HEK293T (cell line): Measurements from ENCODE around the gene RBPMS2.

Source experiments
- CTCF ChIA-PET: fragments of 350-600 bp; formaldehyde crosslinking; extraction: SDS; loops from one replicate; lab custom pipeline; 2021; ENCODE audit warnings: antibody characterized with exemption, inconsistent platforms; lab: Yijun Ruan, JAX
- POLR2A ChIA-PET: fragments of 350-600 bp; formaldehyde crosslinking; extraction: SDS; loops from one replicate; lab custom pipeline; 2020; ENCODE audit warnings: antibody characterized with exemption, inconsistent platforms; lab: Yijun Ruan, JAX
- DNase-seq: peaks from one replicate; pipeline ENCODE4 v3.0.0; 2012; ENCODE audit warnings: mixed read lengths; ENCODE audit errors: extremely low spot score
- ARNT ChIP-seq: fragments of 450-650 bp; IDR thresholded peaks from 2 replicates; pipeline ENCODE4 v1.6.1; 2017; ENCODE audit warnings: mild to moderate bottlenecking
- BHLHE40 ChIP-seq: fragments of 450-650 bp; IDR thresholded peaks from 2 replicates; pipeline ENCODE4 v1.6.1; 2016; ENCODE audit warnings: mild to moderate bottlenecking, moderate library complexity, borderline replicate concordance
- CTBP1 ChIP-seq: fragments of 450-650 bp; IDR thresholded peaks from 2 replicates; pipeline ENCODE4 v1.6.1; 2016; ENCODE audit warnings: borderline replicate concordance
- ELF4 ChIP-seq: fragments of 450-650 bp; IDR thresholded peaks from 2 replicates; pipeline ENCODE4 v1.6.1; 2017; ENCODE audit warnings: antibody characterized with exemption
- FOXA1 ChIP-seq: fragments of 450-650 bp; IDR thresholded peaks from 2 replicates; pipeline ENCODE4 v1.6.1; 2016; ENCODE audit warnings: mild to moderate bottlenecking
- FOXK2 ChIP-seq: fragments of 450-650 bp; IDR thresholded peaks from 2 replicates; pipeline ENCODE4 v1.6.1; 2016; ENCODE audit warnings: mild to moderate bottlenecking
- FOXM1 ChIP-seq: fragments of 450-650 bp; IDR thresholded peaks from 2 replicates; pipeline ENCODE4 v1.6.1; 2017; ENCODE audit warnings: mild to moderate bottlenecking, borderline replicate concordance
- HDGF ChIP-seq: fragments of 450-650 bp; IDR thresholded peaks from 2 replicates; pipeline ENCODE4 v1.6.1; 2017; ENCODE audit warnings: antibody characterized with exemption, borderline replicate concordance
- L3MBTL2 ChIP-seq: fragments of 450-650 bp; conservative IDR thresholded peaks from 2 replicates; pipeline ENCODE4 v1.6.1; 2016; ENCODE audit warnings: mild to moderate bottlenecking
- LEF1 ChIP-seq: fragments of 450-650 bp; IDR thresholded peaks from 2 replicates; pipeline ENCODE4 v1.6.1; 2017; ENCODE audit warnings: mild to moderate bottlenecking, borderline replicate concordance
- NFRKB ChIP-seq: fragments of 450-650 bp; IDR thresholded peaks from 2 replicates; pipeline ENCODE4 v1.6.1; 2016; ENCODE audit warnings: mild to moderate bottlenecking, moderate library complexity
- PKNOX1 ChIP-seq: fragments of 450-650 bp; IDR thresholded peaks from 2 replicates; pipeline ENCODE4 v1.6.1; 2016
- SP1 ChIP-seq: fragments of 450-650 bp; IDR thresholded peaks from 2 replicates; pipeline ENCODE4 v1.6.1; 2017
- SUZ12 ChIP-seq: fragments of 450-650 bp; IDR thresholded peaks from 2 replicates; pipeline ENCODE4 v1.6.1; 2016; ENCODE audit warnings: mild to moderate bottlenecking
- TARDBP ChIP-seq: fragments of 450-650 bp; IDR thresholded peaks from 2 replicates; pipeline ENCODE4 v1.6.1; 2016
- ZNF384 ChIP-seq: fragments of 450-650 bp; IDR thresholded peaks from 2 replicates; pipeline ENCODE4 v1.6.1; 2016

RBPMS2 gene

GRCh38 chr15:64783796-64784195 is 8.4 kb upstream of the RBPMS2 start:
- ChIA-PET POLR2A (no interaction called here), CTCF (no interaction called here)
- DNase-seq: no peak
- no peak for TF ChIP-seq SP1
- TF ChIP-seq ARNT: no peak
- TF ChIP-seq TARDBP: no peak
- no peak for TF ChIP-seq CTBP1
- no peak for TF ChIP-seq ZNF384
- no peak for TF ChIP-seq FOXA1
- TF ChIP-seq L3MBTL2: no peak
- no peak for TF ChIP-seq ELF4
- TF ChIP-seq FOXM1: no peak
- TF ChIP-seq SUZ12: no peak
- no peak for TF ChIP-seq FOXK2
- no peak for TF ChIP-seq LEF1
- no peak for TF ChIP-seq NFRKB
- TF ChIP-seq HDGF: no peak
- no peak for TF ChIP-seq PKNOX1
- TF ChIP-seq BHLHE40: no peak

- no peak for TF ChIP-seq NFRKB
- TF ChIP-seq HDGF: no peak
- TF ChIP-seq FOXK2: no peak
- no peak for TF ChIP-seq ARNT
- no peak for TF ChIP-seq PKNOX1
- no peak for TF ChIP-seq CTBP1
- no peak for TF ChIP-seq TARDBP
- TF ChIP-seq BHLHE40: no peak
- no peak for TF ChIP-seq ELF4
- TF ChIP-seq SUZ12: no peak
- no peak for TF ChIP-seq SP1
- TF ChIP-seq LEF1: no peak
- TF ChIP-seq FOXA1: no peak
- no peak for TF ChIP-seq L3MBTL2
- TF ChIP-seq FOXM1: no peak
- TF ChIP-seq ZNF384: no peak
- ChIA-PET CTCF (no interaction called here), POLR2A (no interaction called here)
- no peak for DNase-seq
These were observed 7.4 kb upstream of the RBPMS2 start for GRCh38 chr15:64782751-64783150.

- CTCF ChIA-PET: no interaction called here
- POLR2A ChIA-PET: no interaction called here
- no peak for DNase-seq
- no peak for TF ChIP-seq HDGF
These were observed 5.9 kb upstream of the RBPMS2 start for GRCh38 chr15:64781299-64781698.

GRCh38 chr15:64780600-64781156 is 5.3 kb upstream of the RBPMS2 start:
- POLR2A ChIA-PET: no interaction called here
- no peak for DNase-seq
- CTCF ChIA-PET: interaction anchor here (0.8 kb wide), 1 partner anchor 49 kb away, joined by 4 read pairs; no protein-coding TSS in a partner anchor
- no peak for TF ChIP-seq FOXA1
- TF ChIP-seq TARDBP: no peak
- no peak for TF ChIP-seq FOXM1

- POLR2A ChIA-PET: no interaction called here
- TF ChIP-seq HDGF (no peak), BHLHE40 (no peak)
- CTCF ChIA-PET: no interaction called here
- DNase-seq: no peak
These were observed 4.2 kb upstream of the RBPMS2 start for GRCh38 chr15:64779630-64780029.

GRCh38 chr15:64779024-64779423 is 3.6 kb upstream of the RBPMS2 start:
- no peak for DNase-seq
- POLR2A ChIA-PET: no interaction called here
- CTCF ChIA-PET: no interaction called here
- TF ChIP-seq BHLHE40 (no peak), HDGF (no peak), SUZ12 (no peak), LEF1 (no peak), FOXK2 (no peak), TARDBP (no peak), CTBP1 (no peak)

- DNase-seq: no peak
- ChIA-PET POLR2A (no interaction called here), CTCF (no interaction called here)
- no peak for TF ChIP-seq LEF1
- TF ChIP-seq NFRKB: no peak
- no peak for TF ChIP-seq FOXM1
- no peak for TF ChIP-seq TARDBP
These were observed 1.0 kb upstream of the RBPMS2 start for GRCh38 chr15:64776402-64776786.
